ENCODE results near the gene ETS1.

Gene ETS1

DNA sequence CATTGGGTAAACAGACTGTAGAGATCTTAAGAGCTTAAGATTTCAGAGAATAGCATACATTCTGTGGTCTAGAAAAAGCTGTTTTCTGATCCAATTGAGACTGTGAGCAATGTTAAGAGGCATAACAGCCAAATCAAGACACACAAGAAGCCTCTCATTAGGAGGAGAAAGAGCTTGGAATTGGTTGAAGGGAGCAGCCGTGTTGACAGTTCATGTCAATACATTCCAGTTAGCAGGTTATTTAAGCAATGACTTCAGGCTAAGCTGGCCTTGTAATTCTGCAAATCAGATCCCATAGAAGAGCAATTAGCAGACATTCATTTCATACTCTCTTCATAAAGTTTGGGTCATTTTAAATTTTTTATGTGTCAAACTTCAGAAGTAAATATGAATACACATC is 50.9 kb downstream of the ETS1 start:
- no peaks in the 10 kb centered on the region for H3K79me1 ChIP-seq (ENCODE audit: low read length)
- H3K79me2 ChIP-seq (ENCODE audit: control insufficient read depth, insufficient read depth, low read length) = no peaks in the 10 kb centered on the region
- no peak overlapping the region for H3K18ac ChIP-seq (ENCODE audit: low read length)
- WGBS (ENCODE audit: extremely low coverage, insufficient coverage, low lambda C conversion rate) = no CpG with 5 or more reads among the region's 1 CpG
- H3K27me3 ChIP-seq (ENCODE audit: insufficient read depth, low read length, poor library complexity) = no peaks in the 10 kb centered on the region
- no peak overlapping the region for H3K4ac ChIP-seq (ENCODE audit: low read depth, low read length)
- H2AK5ac ChIP-seq (ENCODE audit: low read length) = no peak overlapping the region
- H4K5ac ChIP-seq (ENCODE audit: low read length) = no peak overlapping the region
- H3K4me1 ChIP-seq (ENCODE audit: control insufficient read depth, low read depth, low read length) = peaks cover 11% of the 10 kb centered on the region
- H2BK5ac ChIP-seq (ENCODE audit: low read length) = no peak overlapping the region
- H3K23ac ChIP-seq (ENCODE audit: low read length) = no peak overlapping the region
- H3K27ac ChIP-seq (ENCODE audit: low read depth, low read length) = no peak overlapping the region
- H3K56ac ChIP-seq (ENCODE audit: low read length) = no peak overlapping the region
- no peak for DNase-seq
- no peak overlapping the region for H3K4me2 ChIP-seq (ENCODE audit: low read length)
- no peak overlapping the region for H4K8ac ChIP-seq (ENCODE audit: low read depth, low read length)
- no peaks in the 10 kb centered on the region for H3K36me3 ChIP-seq (ENCODE audit: control insufficient read depth, insufficient read depth, low read length)
- no peak overlapping the region for H2BK120ac ChIP-seq (ENCODE audit: low read depth, low read length)
- no peak overlapping the region for H3K4me3 ChIP-seq (ENCODE audit: low read length)
- H2BK15ac ChIP-seq (replicated peaks; ENCODE audit: low read depth) = no peak overlapping the region
- no peak overlapping the region for H3K9ac ChIP-seq (ENCODE audit: low read length)

DNA sequence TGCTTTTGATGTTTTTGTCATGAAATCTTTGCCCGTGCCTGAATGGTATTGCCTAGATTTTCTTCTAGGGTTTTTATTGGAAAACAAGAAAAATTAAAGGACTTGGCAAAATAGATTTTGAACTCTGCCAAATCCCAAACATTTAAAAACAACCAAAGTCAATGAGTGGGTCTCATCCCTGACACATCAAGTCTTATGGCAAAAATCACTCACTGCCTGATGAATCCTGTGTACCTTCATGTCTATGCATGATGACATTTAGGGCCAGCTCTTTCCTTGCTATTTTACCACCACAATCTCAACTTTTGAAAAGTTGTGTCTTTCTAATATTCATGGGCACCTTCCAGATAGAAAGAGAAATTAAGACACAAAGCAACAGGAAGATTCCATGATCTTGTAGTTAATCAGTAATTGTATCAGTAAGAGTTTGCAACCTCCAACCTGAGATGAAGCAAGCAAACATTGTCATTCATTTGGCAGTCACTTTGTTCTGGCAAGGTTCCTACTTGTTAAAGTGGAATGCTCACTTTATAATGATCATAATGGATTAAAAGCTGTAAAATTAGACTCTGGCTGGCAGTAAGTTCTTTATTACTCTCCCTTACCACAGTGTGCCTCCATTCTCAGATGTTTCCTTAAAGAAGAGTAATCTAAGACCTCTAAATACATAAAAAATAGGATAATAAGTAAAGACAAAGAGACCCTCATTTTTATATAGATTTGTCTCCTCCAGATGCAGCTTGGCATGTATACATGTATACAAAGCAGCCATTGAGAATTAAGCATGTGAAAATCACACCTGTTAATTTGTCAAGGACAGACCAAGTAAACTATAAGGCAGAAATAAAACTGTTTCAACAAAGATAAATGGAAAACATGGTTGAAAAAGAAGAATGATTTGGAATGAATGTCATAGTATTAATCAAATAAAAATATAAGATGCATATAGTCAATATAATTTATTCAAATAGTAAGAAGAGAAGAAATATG is 51.6 kb downstream of the ETS1 start:
- no peak for DNase-seq
- Histone ChIP-seq H3K79me2 (ENCODE audit: control insufficient read depth, insufficient read depth, low read length) (no peaks in the 10 kb centered on the region), H4K5ac (ENCODE audit: low read length) (no peak overlapping the region), H3K36me3 (ENCODE audit: control insufficient read depth, insufficient read depth, low read length) (no peaks in the 10 kb centered on the region), H3K27me3 (ENCODE audit: insufficient read depth, low read length, poor library complexity) (no peaks in the 10 kb centered on the region), H3K56ac (ENCODE audit: low read length) (no peak overlapping the region), H3K9ac (ENCODE audit: low read length) (no peak overlapping the region), H2AK5ac (ENCODE audit: low read length) (no peak overlapping the region), H3K18ac (ENCODE audit: low read length) (no peak overlapping the region), H2BK5ac (ENCODE audit: low read length) (no peak overlapping the region), H3K23ac (ENCODE audit: low read length) (no peak overlapping the region), H4K8ac (ENCODE audit: low read depth, low read length) (no peak overlapping the region), H2BK15ac (replicated peaks; ENCODE audit: low read depth) (no peak overlapping the region), H3K79me1 (ENCODE audit: low read length) (no peaks in the 10 kb centered on the region), H3K4ac (ENCODE audit: low read depth, low read length) (no peak overlapping the region), H3K27ac (ENCODE audit: low read depth, low read length) (no peak overlapping the region), H3K4me3 (ENCODE audit: low read length) (no peak overlapping the region), H2BK120ac (ENCODE audit: low read depth, low read length) (no peak overlapping the region), H3K4me1 (ENCODE audit: control insufficient read depth, low read depth, low read length) (peaks cover 11% of the 10 kb centered on the region), H3K4me2 (ENCODE audit: low read length) (no peak overlapping the region)
- no CpG with 5 or more reads among the region's 1 CpG for WGBS (ENCODE audit: extremely low coverage, insufficient coverage, low lambda C conversion rate)

DNA sequence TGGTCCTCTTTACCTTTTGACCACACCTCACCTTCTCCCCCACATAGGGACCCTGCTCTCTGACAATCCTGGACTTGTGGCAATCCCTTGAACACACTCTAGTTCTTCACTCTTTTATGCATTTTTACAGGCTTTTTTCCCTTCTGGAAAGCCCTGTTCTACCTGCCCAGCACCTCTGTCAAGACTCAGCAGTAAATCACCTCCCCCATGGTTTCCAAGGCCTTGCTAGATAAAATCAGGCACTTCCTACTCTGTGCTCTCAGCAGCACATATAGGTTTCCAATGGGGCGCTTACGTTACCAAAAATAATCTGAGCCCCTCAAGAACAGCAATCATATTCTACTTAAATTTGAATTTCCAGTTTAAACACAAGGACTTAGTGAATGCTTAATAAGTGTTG is 53.9 kb downstream of the ETS1 start:
- Histone ChIP-seq H2BK120ac (ENCODE audit: low read depth, low read length) (peak overlapping the region; percentile 98), H3K23ac (ENCODE audit: low read length) (no peak overlapping the region), H2AK5ac (ENCODE audit: low read length) (peak overlapping the region; percentile 28), H3K4me1 (ENCODE audit: control insufficient read depth, low read depth, low read length) (peaks cover 11% of the 10 kb centered on the region), H3K56ac (ENCODE audit: low read length) (peak overlapping the region; percentile 79), H3K4ac (ENCODE audit: low read depth, low read length) (peak overlapping the region; percentile 94), H3K36me3 (ENCODE audit: control insufficient read depth, insufficient read depth, low read length) (no peaks in the 10 kb centered on the region), H4K5ac (ENCODE audit: low read length) (peak overlapping the region; percentile 81), H2BK5ac (ENCODE audit: low read length) (peak overlapping the region; percentile 75), H3K4me3 (ENCODE audit: low read length) (no peak overlapping the region), H3K27ac (ENCODE audit: low read depth, low read length) (peak overlapping the region; percentile 88), H3K79me1 (ENCODE audit: low read length) (no peaks in the 10 kb centered on the region), H3K4me2 (ENCODE audit: low read length) (peak overlapping the region; percentile 16), H3K27me3 (ENCODE audit: insufficient read depth, low read length, poor library complexity) (no peaks in the 10 kb centered on the region), H4K8ac (ENCODE audit: low read depth, low read length) (no peak overlapping the region), H3K18ac (ENCODE audit: low read length) (peak overlapping the region; percentile 94), H2BK15ac (replicated peaks; ENCODE audit: low read depth) (peak overlapping the region; percentile 37), H3K9ac (ENCODE audit: low read length) (peak overlapping the region; percentile 22), H3K79me2 (ENCODE audit: control insufficient read depth, insufficient read depth, low read length) (no peaks in the 10 kb centered on the region)
- DNase-seq = peak; percentile 70
- WGBS (ENCODE audit: extremely low coverage, insufficient coverage, low lambda C conversion rate) = no CpG with 5 or more reads among the region's 2 CpGs

DNA sequence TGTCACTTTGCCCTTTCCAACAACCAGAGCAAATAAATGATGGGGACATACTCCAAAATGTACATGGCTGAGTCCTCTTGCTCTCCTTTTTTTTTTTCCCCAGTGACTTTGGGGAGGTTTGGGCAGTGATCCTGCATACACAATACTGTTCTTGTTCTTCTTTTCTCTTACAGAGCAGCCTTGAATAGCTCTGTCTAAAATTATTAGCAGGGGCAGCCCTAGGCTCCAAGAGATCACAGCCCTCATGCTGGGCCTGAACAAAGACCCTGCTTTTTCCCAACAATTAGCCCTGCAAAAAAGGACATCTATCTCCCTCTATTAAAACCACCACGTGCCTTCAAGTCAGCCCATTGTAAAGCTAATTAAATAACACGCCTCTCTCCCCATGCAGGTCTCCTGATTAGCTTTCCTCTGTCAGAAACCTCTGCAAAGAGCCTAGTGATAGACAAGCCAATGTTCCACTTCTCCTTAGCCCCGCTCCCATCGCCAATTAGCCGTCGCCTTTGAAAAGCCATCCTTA is 54.7 kb downstream of the ETS1 start:
- H3K4me2 ChIP-seq (ENCODE audit: low read length) = no peak overlapping the region
- no peak overlapping the region for H3K4me3 ChIP-seq (ENCODE audit: low read length)
- H3K27me3 ChIP-seq (ENCODE audit: insufficient read depth, low read length, poor library complexity) = no peaks in the 10 kb centered on the region
- no peak overlapping the region for H3K9ac ChIP-seq (ENCODE audit: low read length)
- peak overlapping the region; percentile 57 for H3K56ac ChIP-seq (ENCODE audit: low read length)
- no peak overlapping the region for H2BK15ac ChIP-seq (replicated peaks; ENCODE audit: low read depth)
- H3K4ac ChIP-seq (ENCODE audit: low read depth, low read length) = peak overlapping the region; percentile 64
- H3K18ac ChIP-seq (ENCODE audit: low read length) = peak overlapping the region; percentile 51
- no peak overlapping the region for H2AK5ac ChIP-seq (ENCODE audit: low read length)
- H3K79me2 ChIP-seq (ENCODE audit: control insufficient read depth, insufficient read depth, low read length) = no peaks in the 10 kb centered on the region
- H4K5ac ChIP-seq (ENCODE audit: low read length) = no peak overlapping the region
- no peak overlapping the region for H2BK120ac ChIP-seq (ENCODE audit: low read depth, low read length)
- H3K23ac ChIP-seq (ENCODE audit: low read length) = no peak overlapping the region
- H4K8ac ChIP-seq (ENCODE audit: low read depth, low read length) = no peak overlapping the region
- peaks cover 11% of the 10 kb centered on the region for H3K4me1 ChIP-seq (ENCODE audit: control insufficient read depth, low read depth, low read length)
- H3K27ac ChIP-seq (ENCODE audit: low read depth, low read length) = peak overlapping the region; percentile 6
- H2BK5ac ChIP-seq (ENCODE audit: low read length) = peak overlapping the region; percentile 24
- no peaks in the 10 kb centered on the region for H3K36me3 ChIP-seq (ENCODE audit: control insufficient read depth, insufficient read depth, low read length)
- peak; percentile 92 for DNase-seq
- no CpG with 5 or more reads among the region's 6 CpGs for WGBS (ENCODE audit: extremely low coverage, insufficient coverage, low lambda C conversion rate)
- H3K79me1 ChIP-seq (ENCODE audit: low read length) = no peaks in the 10 kb centered on the region

DNA sequence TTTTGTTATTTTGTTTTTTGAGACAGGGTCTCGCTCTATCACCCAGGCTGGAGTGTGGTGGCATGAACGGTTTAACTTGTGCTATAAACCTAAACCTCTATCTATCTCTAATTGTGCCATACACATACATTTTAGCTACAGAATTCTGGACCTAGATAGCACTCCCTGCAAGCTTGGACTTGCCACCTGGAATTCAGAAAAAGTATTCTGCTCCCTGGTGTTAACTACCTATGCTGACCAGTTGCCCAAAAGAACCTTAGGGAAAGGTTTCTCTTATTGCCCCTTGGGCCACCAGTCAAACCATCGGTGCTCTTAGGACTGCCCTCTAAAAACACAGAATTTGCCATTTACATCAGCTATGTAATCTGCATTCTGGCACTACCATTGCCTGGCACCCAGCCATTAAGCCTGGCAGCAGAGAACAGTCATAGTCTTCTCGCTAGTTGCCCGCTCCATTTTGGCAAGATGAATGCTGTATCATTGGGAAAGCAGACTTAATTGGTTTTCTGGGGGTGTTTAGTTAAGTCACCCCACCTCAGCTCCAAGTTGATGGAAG is 55.3 kb downstream of the ETS1 start:
- DNase-seq = no peak
- peak overlapping the region; percentile 6 for H3K27ac ChIP-seq (ENCODE audit: low read depth, low read length)

More for the DNA sequence above, 55.3 kb downstream of the ETS1 start:
- H3K36me3 ChIP-seq (ENCODE audit: control insufficient read depth, insufficient read depth, low read length) = no peaks in the 10 kb centered on the region
- no peak overlapping the region for H3K9ac ChIP-seq (ENCODE audit: low read length)
- H3K56ac ChIP-seq (ENCODE audit: low read length) = peak overlapping the region; percentile 57
- H3K4me2 ChIP-seq (ENCODE audit: low read length) = no peak overlapping the region
- H4K8ac ChIP-seq (ENCODE audit: low read depth, low read length) = no peak overlapping the region
- H2AK5ac ChIP-seq (ENCODE audit: low read length) = peak overlapping the region; percentile 87
- peak overlapping the region; percentile 24 for H2BK5ac ChIP-seq (ENCODE audit: low read length)
- H2BK15ac ChIP-seq (replicated peaks; ENCODE audit: low read depth) = no peak overlapping the region
- no peak overlapping the region for H3K23ac ChIP-seq (ENCODE audit: low read length)
- WGBS (ENCODE audit: extremely low coverage, insufficient coverage, low lambda C conversion rate) = no CpG with 5 or more reads among the region's 5 CpGs
- H3K4me1 ChIP-seq (ENCODE audit: control insufficient read depth, low read depth, low read length) = peaks cover 11% of the 10 kb centered on the region
- peak overlapping the region; percentile 51 for H3K18ac ChIP-seq (ENCODE audit: low read length)
- H3K27me3 ChIP-seq (ENCODE audit: insufficient read depth, low read length, poor library complexity) = no peaks in the 10 kb centered on the region
- H4K5ac ChIP-seq (ENCODE audit: low read length) = no peak overlapping the region
- no peaks in the 10 kb centered on the region for H3K79me1 ChIP-seq (ENCODE audit: low read length)
- no peak overlapping the region for H3K4me3 ChIP-seq (ENCODE audit: low read length)
- H3K79me2 ChIP-seq (ENCODE audit: control insufficient read depth, insufficient read depth, low read length) = no peaks in the 10 kb centered on the region
- peak overlapping the region; percentile 95 for H2BK120ac ChIP-seq (ENCODE audit: low read depth, low read length)
- peak overlapping the region; percentile 64 for H3K4ac ChIP-seq (ENCODE audit: low read depth, low read length)

Measured in mesendoderm (in vitro differentiated cells).